Lower leg skin (tissue), 4 donors: Measurements from ENCODE around the gene PAPPA. TPM values are rescaled to one million over a fixed set of nuclear protein-coding genes. Genes with fewer than 3 reads are reported as not detected.

Experiments
- DNase-seq, 2 donors: peaks; one replicate each; pipeline ENCODE4 v3.0.0-alpha.2; 2019; ENCODE audit warnings: low spot score in 2 of 2
- H3K4me3 ChIP-seq: fragments of 200-600 bp; sonication (generic); 2 replicates; pipeline ENCODE4 v1.5.1; 2017; ENCODE audit warnings: mild to moderate bottlenecking, low read depth; ENCODE audit not compliant: poor library complexity, severe bottlenecking
- CTCF ChIP-seq, 3 donors: fragments of 450-650 bp; IDR thresholded peaks; one replicate each; pipeline ENCODE4 v1.5.1; 2016; ENCODE audit warnings: antibody characterized with exemption in 3 of 3, mild to moderate bottlenecking in 3 of 3, moderate library complexity in 2 of 3
- POLR2A ChIP-seq, 2 donors: fragments of 450-650 bp; IDR thresholded peaks; one replicate each; pipeline ENCODE4 v1.6.1; 2016 to 2017; ENCODE audit warnings: antibody characterized with exemption in 2 of 2, mild to moderate bottlenecking in 1 of 2, moderate library complexity in 1 of 2
- WGBS, 2 donors: methylation state at CpG; one replicate each; pipeline ENCODE4 v1.1.5; 2018; 5-methylcytosine and 5-hydroxymethylcytosine counted together
- intact Hi-C: fragments of 100-400 bp; cut with DNase I; formaldehyde crosslinking; loops from one replicate; pipeline ENCODE4 v1.15.0; 2023; ENCODE audit warnings: low total_unique reads
- total RNA-seq, 4 donors: library from RNA; depleted of rRNA; stranded (reverse); fragments of >200 nt; gene quantifications; one replicate each; pipeline ENCODE4 v1.1.0, GENCODE V29; 2016

PAPPA gene
- total RNA-seq, 4 donors from 2014 or later: 0.64 to 2.2 (median 1.9) TPM

GRCh38 chr9:116269250-116269649, 115.7 kb downstream of the PAPPA start:
- intact Hi-C loops: no loop called here
- no peak overlapping the region for H3K4me3 ChIP-seq
- 91 to 94% methylated on average over 2 of the region's 2 CpGs for WGBS, 2 donors
- DNase-seq: no peak
- TF ChIP-seq POLR2A (IDR thresholded peaks at IDR 0.05) (no peak), CTCF (IDR thresholded peaks at IDR 0.05) (no peak)

- no peak overlapping the region for H3K4me3 ChIP-seq
- 81 to 84% methylated on average over 3 of the region's 3 CpGs for WGBS, 2 donors
- DNase-seq: no peak
- intact Hi-C loops: no loop called here
- TF ChIP-seq POLR2A (IDR thresholded peaks at IDR 0.05) (no peak), CTCF (IDR thresholded peaks at IDR 0.05) (no peak)
Measured at GRCh38 chr9:116270546-116270945, 117.0 kb downstream of the PAPPA start.

GRCh38 chr9:116271340-116271739, 117.7 kb downstream of the PAPPA start:
- no peak overlapping the region for H3K4me3 ChIP-seq
- 84 to 87% methylated on average over 7 of the region's 7 CpGs for WGBS, 2 donors
- no peak for DNase-seq
- TF ChIP-seq POLR2A (IDR thresholded peaks at IDR 0.05): no peak
- TF ChIP-seq CTCF (IDR thresholded peaks at IDR 0.05): no peak
- intact Hi-C loops: no loop called here

GRCh38 chr9:116271991-116272390, 118.4 kb downstream of the PAPPA start:
- 36 to 44% methylated on average over 5 of the region's 5 CpGs for WGBS, 2 donors
- no peak overlapping the region for H3K4me3 ChIP-seq
- TF ChIP-seq CTCF (IDR thresholded peaks at IDR 0.05) (no peak), POLR2A (IDR thresholded peaks at IDR 0.05) (no peak)
- intact Hi-C loops: no loop called here
- no peak for DNase-seq

GRCh38 chr9:116274293-116274692, 120.7 kb downstream of the PAPPA start:
- WGBS, 2 donors: 80 to 81% methylated on average over 2 of the region's 2 CpGs
- intact Hi-C loops: no loop called here
- TF ChIP-seq CTCF (IDR thresholded peaks at IDR 0.05) (no peak), POLR2A (IDR thresholded peaks at IDR 0.05) (no peak)
- no peak overlapping the region for H3K4me3 ChIP-seq
- no peak for DNase-seq

GRCh38 chr9:116275418-116276195, 122.0 kb downstream of the PAPPA start:
- TF ChIP-seq CTCF (IDR thresholded peaks at IDR 0.05) (no peak), POLR2A (IDR thresholded peaks at IDR 0.05) (no peak)
- WGBS, 2 donors: 58 to 59% methylated on average over 6 of the region's 6 CpGs
- H3K4me3 ChIP-seq: no peak overlapping the region
- intact Hi-C loops: no loop called here
- no peak for DNase-seq
